Activated CD8-positive, alpha-beta memory T cell treated with anti-CD3 and anti-CD28 coated beads for 24 hours (primary cell): ENCODE data around the gene IER5L.
"Not testable (repeated sequence)": the region's sequence is repeated elsewhere in the genome, so short reads cannot be mapped to it uniquely, and the experiment has no call there.

ENCODE experiments used
- DNase-seq: peaks from one replicate; pipeline ENCODE4 v3.0.0-alpha.2; 2020

The IER5L gene

GRCh38 chr9:129178568-129179382 lies 714 bp upstream of the IER5L start:
- DNase-seq, result no peak

DNA sequence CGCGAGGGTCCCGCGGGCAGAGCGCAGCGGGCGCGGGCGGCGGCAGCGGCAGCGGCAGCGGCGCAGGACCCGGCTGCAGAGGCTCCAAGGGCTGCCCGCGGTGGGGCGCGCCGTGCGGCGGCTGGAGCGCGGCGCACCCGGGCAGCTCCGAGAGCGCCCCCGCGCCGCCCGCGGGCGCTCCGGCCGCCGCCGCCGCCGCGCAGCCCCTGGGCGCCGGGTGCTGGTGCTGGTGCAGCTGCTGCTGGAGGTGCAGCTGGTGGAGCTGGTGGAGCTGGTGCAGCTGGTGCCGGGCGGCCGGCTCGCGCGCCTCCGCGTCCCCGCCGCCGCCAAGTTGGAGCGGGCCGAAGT lies 644 bp downstream of the IER5L start:
- no peak for DNase-seq

DNA sequence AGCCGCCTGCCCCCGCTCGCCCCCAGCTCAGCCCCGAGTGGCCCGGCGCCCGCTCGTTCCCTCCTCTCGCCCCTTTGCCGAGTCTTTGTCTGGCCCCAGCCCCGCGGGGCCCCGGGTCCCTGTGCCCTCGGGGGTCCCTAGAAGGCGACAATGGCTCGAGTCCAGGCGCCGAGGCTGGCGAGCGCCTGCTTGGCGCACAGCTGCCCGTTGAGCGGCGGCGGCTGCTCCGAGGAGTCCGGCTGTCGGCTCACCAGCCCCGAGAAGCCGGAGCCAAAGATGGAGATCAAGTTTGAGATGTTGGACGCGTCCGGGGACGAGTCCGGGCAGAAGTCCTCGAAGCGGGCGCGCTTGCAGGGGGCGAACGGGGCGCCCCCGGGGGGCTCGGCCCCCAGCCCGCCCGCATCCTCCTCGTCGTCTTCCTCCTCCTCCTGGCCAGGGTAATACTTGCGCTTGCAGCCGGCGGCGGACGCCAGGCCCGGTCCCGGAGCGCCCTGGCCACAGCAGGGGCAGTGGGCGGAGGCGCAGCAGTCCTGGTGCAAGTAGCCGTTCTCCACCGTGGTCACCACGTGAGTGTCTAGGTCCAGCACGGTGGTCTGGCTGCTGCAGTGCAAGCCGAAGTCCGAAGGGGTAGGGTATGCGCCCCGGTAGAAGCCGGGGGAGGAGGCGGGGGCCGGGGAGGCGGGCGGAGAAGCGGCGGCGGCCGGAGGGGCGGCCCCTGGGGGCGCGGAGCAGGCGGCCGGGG lies 1.2 kb downstream of the IER5L start:
- DNase-seq, result peak; percentile 71

- peak; percentile 77 for DNase-seq
Measured at GRCh38 chr9:129175825-129176633, 2.0 kb downstream of the IER5L start.

- DNase-seq, result no peak
Measured at GRCh38 chr9:129175515-129175824, 2.6 kb downstream of the IER5L start.

DNA sequence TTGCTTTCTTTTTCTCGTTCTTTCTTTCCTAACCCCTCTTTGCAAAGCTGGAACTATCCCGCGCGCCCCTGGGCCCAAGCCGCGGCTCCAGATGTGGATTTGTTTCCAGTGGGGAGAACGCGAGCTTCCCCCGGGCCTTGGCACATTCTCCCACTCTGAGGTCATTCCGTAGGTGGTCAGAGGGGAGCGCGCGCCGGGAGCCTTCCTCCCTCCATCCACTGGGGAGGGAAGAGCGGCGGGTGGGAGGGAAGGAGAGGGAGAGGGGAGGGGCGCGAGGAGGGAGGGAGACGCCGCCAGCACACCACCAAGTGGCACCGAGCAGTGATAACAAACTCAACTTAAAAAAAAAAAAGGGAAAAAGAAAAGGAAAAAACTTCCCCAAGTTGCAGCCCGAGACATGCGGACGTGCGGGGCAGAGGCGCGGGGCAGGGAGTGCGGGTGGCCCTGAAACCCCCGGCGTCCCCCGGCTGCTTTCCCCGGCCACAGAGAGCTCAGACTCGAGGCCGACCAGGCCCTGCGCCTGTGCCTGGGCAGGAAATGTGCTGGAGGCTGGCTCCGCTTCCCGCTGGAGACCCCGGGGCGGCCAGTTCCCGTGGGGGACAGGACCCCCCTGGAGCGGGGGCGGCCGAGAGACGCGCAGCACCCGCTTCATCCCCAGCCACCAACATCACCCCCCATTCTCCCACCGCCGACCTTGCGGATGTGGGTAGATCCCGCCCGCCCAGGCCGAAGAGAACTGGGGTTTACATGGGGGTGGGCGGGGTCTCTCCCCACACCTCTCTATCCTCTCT lies 3.1 kb downstream of the IER5L start:
- peak; percentile 72 for DNase-seq

DNA sequence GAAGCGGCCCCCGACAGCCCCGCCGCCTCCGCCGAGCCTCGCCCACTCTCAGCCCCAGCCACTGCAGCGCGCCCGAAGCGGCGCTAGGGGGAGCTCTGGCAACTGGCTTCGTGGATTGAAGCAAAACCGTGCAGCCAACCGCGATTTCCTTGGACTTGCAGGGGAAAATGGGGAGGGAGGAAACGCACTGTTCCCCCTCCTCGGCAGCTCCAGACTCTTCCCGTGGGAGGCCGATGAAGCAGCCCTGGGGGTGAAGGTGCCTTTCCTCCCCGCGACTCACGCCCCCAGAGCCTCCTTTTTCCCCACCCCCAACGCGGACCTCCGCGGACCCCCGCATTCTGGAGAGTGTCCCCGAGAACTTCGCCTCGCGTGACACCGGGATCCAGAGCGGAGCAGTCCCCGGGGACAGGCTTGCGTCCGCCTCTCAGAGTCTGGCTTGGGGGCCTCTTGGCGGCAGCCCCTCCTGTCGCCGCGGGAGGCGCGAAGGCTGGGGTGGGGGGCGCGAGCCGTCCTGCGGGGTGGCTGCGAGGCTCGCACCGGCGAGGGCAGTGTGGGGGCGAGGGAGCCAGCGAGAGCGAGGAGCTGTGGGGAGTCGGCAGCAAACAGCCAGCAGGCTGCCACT lies 3.8 kb downstream of the IER5L start:
- peak; percentile 94 for DNase-seq

- DNase-seq, result no peak
Measured at GRCh38 chr9:129173296-129174101, 4.6 kb downstream of the IER5L start.

DNA sequence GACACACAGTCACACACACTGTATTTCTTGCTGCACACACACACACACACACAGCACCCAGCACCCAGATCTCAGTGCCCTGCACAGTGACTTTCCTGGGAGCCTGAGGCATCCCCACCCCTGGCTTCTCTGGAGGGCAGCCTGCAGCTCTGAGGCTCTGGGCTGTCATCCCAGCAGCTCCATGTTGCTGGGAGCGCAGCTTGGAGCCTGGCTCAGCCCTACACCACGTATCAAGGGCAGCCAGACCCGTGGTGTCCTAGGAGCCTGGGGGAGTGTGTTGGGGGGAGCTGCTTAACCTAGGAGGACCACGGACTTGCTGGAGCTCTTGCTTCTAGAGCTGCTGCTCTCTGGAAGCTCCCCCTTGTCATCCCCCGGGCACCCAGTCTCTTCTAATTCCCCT lies 5.2 kb downstream of the IER5L start:
- DNase-seq, result no peak

DNA sequence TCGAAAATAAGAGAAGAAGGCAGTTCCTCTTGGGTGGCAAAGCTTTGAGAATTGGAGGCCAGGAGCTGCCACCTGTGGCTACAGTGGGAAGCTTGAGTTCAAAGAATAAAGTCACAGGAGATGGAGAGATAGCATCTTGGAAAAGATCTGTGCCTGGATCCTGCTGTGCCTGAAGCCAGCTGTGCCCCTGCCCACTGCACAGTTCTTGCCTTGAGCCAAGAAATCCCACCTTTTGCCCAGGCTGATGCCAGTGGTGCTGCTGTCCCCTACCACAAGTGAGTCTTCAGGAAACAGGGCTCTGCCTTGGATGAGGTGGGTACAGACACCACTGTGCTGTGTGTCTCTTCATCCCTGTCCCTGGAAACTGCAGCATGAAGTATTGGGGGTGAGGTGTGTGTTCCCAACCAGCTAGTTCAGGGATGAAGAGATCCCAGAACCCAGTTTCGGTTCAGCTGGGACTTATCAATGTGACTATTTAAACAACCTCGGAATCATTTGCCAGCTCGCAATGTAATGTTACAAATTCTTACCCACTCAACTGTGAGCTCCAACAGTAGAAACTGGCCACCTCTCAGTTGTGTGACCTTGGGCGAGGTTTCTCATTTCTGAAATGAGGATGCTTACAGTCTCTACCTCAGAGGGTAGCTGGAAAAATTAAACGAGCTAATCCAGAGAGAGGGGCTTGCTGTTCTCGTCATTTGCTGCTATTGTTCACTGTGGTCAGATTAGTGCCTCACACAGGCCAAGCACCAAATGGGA lies 5.9 kb downstream of the IER5L start:
- no peak for DNase-seq

DNA sequence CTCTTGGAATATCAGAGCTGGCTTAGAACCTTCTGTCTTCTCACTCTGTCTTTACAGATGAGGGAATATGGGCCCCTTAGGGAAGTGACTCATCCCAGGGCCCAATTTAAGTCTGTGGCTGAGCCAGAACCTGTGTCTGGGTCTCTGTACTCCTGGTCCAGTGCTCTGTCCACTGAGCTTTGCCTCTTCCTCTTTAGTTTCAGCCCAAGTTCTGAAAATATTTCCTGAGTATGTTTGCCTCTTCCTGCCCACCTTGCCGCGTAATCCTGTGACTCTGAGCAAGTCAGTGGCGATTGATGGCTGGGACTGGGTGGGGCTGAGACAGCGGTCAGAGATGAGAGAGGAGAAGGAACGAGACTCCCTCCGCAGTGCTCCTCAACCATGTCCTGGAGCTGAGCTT lies 7.8 kb downstream of the IER5L start:
- DNase-seq, result no peak

DNA sequence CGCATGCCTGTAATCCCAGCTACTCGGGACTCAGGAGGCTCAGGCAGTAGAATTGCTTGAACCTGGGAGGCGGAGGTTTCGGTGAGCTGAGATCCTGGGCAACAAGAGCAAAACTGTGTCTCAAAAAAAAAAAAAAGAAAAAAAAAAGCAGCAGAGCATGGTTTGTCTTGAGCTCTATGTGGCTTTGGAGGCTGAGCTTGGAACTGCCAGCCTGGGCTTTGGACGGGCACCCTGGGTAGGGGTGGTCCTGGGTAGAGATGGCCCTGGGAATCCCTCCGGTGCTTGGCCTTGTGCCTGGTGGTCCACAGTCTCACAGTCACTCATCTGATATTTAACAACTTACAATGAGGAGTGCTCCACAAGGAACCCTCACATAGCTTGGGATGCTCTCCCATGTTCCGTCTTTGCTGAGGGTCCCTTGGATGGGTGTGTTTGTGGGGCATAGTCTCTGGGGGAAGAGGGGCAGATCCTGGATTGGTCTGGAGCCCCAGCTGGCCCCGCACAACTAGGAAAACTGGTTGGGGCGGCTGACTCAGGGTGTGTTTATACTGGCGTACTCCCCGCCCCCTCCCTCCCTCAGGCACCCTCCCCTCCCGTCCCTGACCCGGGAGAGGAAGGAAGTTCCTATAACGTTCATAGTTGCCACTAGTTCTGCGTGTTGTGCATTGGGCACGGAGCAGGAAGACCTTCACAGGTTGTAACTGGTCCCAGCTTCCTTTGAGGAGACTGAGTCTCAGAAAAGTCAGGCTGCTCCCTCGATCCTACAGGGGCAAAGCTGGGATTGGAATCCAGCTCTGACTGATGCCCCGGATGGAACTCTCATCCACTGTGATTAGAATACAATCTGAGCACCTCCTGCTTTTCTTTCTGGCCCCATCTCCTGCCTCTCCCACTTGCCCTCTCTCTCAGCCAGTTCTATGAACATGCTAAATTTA lies 11.2 kb downstream of the IER5L start:
- DNase-seq, result no peak

DNA sequence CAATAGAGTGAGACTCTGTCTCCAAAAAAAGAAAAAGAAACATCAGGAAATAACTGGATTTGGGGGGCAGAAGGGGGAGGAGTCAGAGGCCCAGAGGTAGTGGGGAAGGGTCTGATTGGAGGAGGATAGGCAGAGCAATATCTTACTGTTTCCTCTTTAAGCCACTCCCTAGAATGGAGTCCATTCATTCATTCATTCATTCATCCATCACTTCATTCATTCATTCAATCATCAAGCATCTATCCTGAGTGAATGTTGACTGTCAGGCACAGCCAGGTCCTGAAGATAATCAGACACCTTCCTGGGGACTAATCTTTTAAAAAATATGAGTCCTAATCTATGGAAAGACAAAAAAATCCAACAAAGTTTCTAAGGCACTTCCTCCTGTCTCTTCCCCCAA lies 12.9 kb downstream of the IER5L start:
- no peak for DNase-seq

- no peak for DNase-seq
Measured at GRCh38 chr9:129164246-129164930, 13.7 kb downstream of the IER5L start.

DNA sequence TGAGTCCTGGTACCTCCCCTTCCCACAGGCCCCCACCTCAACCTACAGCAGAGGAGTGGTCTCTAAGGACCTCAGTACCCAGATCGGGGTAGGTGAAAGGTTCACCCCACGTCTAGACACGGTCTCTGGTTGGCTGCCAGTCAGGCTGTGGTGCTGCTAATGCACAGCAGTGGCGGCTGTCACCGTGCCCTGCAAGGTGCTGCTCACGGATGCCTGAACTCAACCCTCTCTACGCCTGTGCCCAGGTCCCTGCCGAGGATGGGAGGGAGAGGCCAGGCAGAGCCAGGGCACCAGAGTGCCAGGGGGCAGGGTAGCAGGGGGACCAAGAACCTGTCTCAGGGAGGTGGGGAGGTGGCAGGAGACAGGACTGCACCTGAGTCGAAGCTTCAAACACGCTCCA lies 14.3 kb downstream of the IER5L start:
- DNase-seq, result no peak

- DNase-seq, result not testable (repeated sequence)
Measured at GRCh38 chr9:129163198-129163670, 14.8 kb downstream of the IER5L start.

GRCh38 chr9:129162497-129163197 lies 15.4 kb downstream of the IER5L start:
- DNase-seq, result no peak

DNA sequence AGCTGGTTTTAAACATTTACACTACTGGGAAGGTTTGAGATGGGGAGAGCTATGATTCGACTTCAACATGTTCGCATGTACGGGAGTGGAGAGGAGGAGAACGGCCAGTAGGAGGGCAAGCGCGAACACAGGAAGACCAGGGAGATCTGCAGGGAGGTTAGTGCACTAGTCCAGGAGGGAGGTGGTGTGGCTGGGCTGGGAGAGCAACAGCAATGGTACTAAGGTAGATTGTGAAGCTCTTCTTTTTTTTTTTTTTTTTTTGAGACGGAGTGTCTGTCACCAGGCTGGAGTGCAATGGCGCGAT lies 16.6 kb downstream of the IER5L start:
- no peak for DNase-seq
